Measurements from ENCODE around the gene PRND.
"Not testable (repeated sequence)": the region's sequence is repeated elsewhere in the genome, so short reads cannot be mapped to it uniquely, and the experiment has no call there.

Gene PRND

DNA sequence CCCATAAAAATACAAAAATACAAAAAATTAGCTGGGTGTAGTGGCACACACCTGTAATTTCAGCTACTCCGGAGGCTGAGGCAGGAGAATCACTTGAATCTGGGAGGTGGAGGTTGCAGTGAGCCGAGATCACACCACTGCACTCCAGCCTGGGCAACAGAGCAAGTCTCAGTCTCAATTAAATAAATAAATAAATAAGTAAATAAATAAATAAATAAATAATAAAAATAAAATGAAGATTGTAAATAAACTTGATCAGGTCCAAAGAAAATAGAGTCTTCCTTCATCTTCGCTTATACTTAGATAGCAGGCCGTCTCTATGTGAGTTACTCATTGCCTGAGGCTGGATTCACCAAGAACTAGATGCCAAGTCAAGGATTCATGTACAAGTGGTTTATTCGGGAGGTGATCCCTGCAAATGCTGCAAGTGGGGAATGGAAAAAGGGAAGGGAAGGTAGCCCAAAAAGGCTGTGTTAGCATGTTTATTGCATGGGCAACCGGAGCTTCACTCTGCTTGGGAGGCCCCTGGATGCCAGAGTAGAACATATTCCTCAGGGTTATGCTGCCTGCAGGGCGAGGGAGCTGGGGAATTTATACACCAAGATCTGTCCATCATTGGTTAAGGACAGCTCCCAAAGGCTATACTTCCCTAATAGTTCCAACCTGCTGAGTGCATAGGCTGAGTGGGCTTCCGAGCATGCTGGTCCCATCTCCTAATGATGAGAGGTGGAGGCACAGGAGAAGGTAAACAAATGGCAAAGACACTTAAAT, 16.3 kb downstream of the PRND start:
- DNase-seq (ENCODE audit: low read depth): no peak

DNA sequence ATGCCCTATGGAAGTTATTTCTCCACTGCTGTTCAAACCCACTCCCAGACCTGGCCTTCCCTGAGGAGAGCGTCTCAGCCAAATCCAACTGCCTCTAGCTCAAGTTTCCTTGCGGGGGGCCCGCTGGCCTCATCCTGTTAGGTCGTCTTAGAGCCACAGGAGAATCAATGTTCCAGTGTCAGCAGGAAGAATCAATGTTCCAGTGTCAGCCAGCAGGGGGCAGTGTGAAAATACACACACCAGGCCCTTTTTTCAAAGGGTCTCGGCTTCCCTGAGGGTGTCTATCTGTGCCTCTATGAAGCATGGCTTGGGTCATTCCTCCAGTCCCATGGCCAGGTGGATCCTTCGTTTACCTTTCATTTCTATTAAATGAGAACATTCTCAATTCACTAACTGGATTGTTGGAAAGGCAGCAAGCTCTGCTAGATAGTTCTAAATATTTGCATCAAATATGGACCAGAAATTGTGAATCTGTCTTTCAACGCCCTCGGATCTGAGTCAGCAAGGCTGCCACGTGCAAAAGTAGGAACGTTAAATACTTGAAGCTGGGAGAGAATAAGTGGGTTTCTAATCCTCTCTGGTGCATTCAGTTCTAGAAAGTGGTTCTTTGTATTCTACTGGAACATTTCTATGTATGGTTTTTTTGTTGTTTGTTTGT, 19.2 kb downstream of the PRND start:
- DNase-seq (ENCODE audit: low read depth): no peak

DNA sequence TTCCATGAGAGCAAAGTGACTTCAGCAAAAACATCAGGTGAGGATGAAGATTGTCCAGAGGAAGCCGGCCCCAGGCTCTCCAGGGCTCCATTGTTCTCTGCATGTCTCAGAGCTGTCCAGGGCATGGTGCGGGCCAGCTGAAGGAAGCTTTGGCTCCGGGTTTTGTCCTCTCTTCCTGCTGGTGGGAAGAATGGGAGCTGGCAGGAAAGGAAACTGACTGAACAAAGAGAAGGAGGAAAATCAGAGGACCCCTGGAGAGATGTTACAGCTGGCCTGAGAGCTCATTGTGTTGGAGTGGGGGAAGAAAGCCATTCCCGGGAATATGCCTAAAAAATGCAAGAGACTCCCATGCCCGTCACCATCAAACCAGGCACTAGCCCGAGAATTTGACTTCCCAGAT, 27.1 kb downstream of the PRND start:
- no peak for DNase-seq (ENCODE audit: low read depth)

DNA sequence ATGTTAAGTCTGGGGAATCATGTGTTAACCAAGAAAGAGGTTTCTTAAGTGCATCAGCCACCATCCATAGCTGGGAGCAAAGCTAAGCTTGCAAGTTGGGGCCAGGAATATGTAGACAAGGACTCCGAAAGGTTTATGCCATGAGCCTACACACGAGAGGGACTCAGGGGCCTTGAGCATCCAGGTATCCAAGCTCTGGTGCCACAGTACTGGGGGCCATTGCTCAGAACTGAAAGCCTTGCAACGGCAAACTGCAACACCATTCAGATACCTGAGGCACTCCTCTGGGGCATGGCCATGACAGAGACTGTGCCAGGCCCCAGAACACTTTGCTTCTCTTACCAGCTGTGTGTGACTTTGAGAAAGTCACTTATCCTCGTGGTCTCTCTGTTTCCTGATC, 27.6 kb downstream of the PRND start:
- DNase-seq (ENCODE audit: low read depth): no peak

DNA sequence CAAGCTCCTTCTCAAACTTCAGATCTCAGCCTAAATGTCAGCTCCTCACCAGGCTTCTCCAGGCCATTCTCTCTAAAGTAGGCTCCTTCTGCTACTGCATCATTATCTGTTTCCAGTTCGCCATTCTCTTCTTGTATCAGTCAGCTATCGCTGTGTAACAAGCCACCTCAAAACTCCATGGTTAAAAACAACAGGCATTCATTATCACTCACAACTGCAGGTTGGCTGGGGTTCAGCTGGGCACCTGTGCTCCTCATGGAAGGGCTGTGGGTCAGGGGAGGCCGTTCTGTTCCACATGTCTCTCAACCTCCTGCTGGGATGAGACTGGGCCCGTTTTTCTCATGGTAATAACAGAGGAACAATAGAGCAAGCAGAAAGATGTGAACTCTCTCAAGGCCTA, 28.7 kb downstream of the PRND start:
- no peak for DNase-seq (ENCODE audit: low read depth)

DNA sequence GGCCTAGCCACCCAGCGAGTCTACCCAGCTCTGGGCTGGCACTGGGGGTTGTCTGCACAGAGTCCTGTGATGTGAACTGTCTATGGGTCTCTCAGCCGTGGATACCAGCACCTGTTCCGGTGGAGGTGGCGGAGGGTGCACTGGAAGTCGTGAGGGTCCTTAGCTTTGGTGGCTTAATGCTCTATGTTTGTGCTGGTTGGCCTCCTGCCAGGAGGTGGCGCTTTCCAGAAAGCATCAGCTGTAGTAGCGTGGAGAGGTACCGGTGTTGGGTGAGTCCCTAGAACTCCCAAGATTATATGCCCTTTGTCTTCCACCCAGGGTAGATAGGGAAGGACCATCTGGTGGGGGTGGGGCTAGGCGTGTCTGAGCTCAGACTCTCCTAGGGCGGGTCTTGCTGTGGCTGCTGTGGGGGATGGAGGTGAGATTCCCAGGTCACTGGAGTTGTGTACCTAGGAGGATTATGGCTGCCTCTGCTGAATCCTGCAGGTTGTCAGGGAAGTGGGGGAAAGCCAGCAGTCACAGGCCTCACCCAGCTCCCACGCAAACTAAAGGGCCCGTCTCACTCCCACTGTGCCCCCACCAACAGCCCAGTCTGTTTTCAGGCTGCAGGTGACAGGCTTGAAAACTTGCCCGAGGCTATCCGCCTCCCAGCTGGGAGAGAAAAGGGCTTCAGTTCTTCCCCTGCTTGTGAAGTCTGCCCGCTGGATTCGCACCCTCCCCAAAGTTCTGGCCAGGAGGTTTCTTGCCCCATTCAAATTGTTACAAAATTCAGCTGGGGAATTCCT, 37.6 kb downstream of the PRND start:
- DNase-seq (ENCODE audit: low read depth): not testable (repeated sequence)

DNA sequence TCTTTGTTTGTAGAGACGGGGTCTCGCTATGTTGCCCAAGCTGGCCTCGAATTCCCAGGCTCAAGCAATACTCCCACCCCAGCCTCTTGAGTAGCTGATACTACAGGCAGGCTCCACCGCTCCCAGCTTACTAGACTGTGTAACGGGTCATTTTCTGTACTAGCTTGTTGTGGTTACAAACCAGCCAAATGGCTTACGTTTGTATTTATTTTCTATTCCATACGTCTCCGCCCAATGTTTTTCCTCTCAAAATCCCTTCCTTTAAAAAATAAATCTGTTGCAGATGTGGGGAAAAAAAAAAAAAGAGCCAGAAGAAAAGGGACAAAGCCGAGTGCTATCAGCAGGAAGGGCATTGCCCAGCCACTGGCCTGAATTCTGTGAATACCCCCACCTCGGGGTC, 41.6 kb downstream of the PRND start:
- peak; percentile 9 for DNase-seq (ENCODE audit: low read depth)

DNA sequence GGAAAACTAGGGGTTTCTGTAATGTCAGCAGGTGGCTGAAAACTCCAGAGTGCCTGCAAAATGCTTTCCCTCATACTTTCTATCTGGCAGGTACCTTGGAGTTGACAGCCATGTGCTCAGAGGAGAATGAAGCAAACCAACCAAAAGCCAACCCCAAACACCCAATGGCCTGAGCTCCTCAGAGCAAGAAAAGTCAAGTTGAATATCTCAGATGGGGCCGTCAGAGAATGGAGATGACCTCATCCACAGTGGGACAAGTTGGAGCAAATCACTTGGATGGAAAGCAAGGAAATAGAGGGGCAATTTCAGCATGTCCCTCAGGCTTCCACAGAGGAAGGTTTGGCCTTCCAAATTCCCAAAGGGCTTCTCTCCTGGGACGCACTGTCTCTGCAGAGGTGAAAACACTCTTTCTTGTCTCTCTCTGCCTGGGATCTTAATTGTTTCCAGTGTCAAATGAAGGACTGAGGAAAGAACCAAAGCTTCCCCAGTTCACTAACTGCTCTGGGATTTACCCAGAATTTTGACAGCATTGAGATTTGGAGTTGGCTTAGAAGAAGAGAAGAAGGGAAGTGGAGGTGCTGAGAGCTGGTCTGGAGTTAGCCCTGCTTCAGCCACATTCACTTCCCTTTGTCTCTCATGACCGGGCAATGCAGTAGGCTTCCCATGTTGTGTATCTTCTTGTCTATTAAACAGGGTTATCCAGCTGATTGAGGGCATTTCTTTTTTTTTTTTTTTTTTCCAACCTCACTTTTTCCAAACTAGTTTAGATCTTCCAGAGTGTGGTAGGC, 42.2 kb downstream of the PRND start:
- no peak for DNase-seq (ENCODE audit: low read depth)

DNA sequence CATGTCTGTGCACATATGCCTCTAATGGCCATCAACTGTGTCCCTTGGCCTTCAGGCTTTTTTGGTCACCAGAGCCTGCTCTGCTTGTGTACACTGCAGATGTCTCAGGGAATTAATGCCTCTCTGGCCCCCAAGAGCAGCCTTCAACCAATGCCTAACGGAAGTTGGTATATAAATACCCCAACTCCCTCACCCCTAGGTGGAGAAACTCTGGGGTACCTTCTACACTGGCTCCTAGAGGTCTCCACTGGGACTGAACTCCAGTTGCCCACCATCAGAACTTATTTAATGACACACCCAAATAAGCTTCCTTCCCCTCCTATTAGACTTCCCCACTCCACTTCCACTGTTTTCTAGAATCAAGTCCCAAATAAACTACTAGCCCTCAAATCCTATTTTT, 43.1 kb downstream of the PRND start:
- DNase-seq (ENCODE audit: low read depth): no peak

DNA sequence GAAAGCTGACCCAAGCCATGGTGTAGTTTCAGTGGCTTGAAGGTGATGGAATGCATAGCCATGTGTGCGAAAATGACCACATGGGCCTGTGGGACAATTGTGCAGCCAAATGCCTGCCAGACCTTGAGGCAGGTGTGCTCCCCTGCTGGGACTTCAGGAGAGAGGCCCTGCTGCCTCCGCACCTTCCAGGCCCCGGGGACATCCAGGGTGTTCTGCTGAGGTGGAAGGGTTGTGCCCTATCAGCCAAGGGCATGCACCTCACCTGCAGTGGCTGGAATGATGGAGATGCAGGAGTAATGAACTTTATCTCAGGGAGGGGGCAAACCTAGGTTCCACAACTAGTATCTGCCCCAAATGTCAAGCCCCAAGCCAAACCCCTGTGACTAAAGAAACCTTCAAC, 44.0 kb downstream of the PRND start:
- no peak for DNase-seq (ENCODE audit: low read depth)

DNA sequence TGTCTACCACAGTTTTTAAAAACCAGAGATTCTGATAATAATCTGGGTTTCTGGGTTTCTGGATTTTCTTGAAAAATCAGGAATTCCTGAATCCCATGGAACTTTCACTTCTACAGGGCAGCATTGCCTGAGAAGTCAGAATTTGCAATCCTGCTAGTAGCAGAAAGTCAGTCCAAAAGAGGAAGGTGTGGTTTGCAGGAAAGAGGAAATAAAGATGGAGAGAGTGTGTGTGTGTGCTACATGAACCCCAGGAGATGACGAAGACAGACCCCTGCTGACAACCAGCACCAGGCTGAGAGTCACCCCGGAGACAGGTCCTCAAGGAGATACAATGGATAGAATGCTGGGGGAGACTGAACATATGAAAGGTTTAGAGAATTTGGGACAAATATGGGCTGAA, 44.9 kb downstream of the PRND start:
- DNase-seq (ENCODE audit: low read depth): no peak

DNA sequence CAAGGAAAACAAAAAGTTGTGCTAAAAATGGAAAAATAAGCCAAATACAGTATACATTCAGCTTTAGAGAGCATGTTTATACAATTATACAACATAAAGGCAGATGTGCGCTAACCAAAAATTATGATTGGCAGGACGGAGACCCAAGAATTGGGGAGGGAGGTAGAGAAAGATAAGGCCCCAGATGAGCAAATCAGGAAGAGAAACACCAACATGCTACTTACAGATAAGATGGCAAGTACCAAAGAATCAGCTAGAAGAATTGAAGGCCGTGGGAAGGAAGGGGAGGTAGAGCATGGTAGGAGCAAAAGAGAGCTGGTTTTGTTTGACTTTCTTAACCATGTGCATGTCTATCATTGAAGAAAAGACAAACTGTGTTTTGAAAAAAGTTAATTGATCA, 45.4 kb downstream of the PRND start:
- DNase-seq (ENCODE audit: low read depth): no peak

DNA sequence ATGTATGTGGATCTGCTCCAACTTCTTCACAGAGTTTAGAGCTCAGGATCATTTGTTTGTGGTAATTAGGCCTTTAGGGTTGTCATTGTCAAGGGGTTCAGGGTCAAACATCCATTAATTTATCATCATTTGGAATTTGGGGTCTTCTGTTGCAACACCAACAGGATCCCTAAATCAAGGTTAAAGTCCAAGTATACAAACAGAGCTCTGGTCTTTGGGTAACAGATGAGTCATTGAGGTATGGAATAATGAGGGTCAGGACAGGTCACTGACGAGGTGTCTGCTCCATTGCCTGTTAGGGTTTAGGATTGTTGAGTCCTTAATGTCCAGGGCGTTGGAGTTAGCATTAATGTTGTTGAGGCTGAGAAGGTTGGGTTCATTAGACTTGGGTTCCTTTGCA, 47.6 kb downstream of the PRND start:
- no peak for DNase-seq (ENCODE audit: low read depth)

DNA sequence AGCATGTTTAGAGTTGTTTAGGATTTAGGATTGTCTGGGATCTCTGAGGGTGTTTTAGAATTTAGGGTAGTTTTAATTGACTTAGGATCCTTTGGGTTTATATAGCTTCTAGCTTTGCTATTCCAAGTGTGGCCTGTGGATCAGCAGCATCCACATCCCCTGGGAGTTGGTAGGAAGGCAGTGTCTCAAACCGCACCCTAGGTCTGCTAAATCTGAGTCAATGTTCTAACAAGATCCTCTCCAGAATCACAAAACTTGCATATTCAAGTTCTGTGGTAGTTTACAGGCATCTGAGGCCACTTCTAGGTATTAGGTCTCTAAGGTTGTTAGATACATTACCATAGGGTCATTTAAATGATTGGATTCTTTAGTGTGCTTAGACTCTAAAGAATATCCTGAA, 48.3 kb downstream of the PRND start:
- DNase-seq (ENCODE audit: low read depth): no peak

DNA sequence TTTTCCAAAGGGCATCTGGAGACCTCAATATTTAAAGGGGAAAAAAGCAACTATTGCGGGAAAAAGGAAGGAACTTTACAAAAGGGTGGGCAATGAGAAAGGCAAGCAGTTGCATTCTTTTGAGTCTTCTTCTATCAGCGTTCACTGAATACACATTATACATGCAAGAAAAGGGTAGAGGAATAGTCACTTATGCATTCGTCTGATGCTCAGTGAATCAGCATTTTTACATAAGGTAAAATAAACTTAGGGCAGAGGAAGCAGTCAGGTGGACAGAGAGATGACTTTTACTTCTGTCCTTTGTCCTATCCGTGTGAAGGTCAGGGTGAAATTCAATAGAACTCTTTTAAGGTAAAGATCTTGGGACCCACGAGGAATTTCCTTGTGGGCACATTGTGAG, 49.3 kb downstream of the PRND start:
- DNase-seq (ENCODE audit: low read depth): no peak

DNA sequence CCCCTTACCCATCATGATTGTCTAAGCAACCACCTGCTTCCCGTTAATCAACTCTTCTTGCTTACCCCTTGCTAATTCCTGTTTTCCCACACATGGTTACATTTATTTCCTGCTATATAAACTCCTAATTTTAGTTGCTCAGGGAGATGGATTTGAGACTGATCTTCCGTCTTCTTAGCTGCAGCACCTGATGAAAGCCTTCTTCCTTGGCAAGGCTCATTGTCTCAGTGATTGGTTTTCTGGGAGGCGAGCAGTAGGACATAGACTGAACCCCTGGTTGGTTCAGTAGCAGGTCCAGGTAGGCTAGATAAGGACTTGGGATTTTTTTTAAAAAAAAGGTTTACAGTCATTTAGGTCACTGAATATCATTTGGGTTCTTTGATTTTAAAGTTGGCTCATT, 50.4 kb downstream of the PRND start:
- no peak for DNase-seq (ENCODE audit: low read depth)

DNA sequence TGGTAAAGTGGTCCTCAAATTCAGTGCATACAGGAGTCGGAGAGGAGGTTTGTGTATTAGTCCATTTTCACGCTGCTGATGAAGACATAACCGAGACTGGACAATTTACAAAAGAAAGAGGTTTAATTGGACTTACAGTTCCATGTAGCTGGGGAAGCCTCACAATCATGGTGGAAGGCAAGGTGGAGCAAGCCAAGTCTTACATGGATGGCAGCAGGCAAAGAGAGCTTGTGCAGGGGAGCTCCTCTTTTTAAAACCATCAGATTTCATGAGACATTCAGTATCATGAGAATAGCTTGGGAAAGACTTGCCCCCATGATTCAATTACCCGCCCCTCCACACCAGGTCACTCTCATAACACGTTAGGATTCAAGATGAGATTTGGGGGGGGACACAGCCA, 51.3 kb downstream of the PRND start:
- not testable (repeated sequence) for DNase-seq (ENCODE audit: low read depth)

DNA sequence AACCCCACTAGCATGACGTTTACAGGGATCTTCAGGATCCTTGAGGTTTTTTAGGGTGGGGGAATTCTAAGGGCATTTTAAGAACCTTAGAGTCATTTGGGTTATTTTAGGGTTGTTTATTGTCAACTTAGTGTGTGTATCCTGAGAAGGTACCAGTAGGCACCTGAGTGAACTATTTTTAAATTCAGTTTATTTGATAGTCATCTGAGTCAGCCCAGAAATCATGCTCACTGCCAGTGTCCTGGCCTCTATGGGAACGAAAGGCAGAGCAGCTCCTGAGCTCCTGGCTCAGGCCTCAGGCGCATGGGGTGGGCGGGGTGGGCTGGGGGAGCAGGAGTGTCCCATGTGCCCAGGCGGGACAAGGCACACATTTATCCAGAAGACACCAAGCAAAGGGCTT, 52.0 kb downstream of the PRND start:
- no peak for DNase-seq (ENCODE audit: low read depth)

DNA sequence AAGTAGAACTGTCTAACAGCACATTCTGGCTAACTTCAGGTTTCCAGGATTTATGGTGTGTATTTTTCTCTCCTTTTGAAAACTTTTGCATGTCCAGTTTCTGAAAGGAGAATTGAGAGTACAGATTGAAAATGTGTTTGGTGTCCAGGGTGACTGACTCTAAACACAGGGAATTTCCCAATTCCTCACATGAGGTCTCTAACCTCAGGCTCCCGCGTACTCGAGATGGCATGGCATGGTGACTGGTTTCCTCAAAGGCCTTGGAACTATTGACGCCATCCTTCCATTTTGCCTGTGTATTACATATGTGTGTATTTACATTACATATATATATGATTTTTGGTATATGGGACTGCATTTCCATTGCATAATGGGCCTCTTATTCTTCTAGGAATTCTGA, 52.5 kb downstream of the PRND start:
- no peak for DNase-seq (ENCODE audit: low read depth)

DNA sequence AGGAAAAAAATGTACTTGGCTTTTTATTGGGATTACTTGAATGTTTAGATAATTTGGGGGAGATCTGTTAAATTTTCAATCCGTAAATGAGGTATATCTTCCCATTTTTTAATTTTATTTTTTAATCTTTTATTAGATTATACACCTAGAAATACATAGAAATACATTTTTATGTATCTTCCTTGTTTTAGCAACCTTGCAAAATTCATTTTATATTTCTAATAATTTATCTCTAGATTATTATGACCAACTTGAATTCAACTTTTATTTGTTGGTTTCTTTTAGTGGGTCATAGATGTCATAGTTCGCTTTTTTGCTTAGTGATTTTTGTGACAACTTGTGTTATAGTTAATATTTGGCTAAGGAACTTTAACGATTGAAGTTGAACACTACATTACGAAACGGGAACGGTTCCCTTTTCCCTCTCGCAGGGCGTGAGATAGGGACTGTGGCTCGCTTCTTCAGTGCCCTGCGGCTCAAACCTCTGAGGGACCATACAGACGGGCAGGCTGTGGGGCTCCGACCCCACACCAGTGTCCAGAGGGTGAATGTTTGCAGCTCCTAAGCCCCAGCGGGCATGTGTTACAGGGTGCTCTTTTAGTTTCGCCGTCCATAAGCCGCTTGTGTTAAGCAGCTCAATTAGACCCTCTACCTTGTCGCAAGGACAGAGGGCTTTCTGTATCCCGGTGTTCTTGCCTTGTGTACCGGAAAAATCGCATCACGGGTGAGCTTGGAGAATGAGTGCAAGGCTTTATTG, 53.8 kb downstream of the PRND start:
- DNase-seq (ENCODE audit: low read depth): no peak

DNA sequence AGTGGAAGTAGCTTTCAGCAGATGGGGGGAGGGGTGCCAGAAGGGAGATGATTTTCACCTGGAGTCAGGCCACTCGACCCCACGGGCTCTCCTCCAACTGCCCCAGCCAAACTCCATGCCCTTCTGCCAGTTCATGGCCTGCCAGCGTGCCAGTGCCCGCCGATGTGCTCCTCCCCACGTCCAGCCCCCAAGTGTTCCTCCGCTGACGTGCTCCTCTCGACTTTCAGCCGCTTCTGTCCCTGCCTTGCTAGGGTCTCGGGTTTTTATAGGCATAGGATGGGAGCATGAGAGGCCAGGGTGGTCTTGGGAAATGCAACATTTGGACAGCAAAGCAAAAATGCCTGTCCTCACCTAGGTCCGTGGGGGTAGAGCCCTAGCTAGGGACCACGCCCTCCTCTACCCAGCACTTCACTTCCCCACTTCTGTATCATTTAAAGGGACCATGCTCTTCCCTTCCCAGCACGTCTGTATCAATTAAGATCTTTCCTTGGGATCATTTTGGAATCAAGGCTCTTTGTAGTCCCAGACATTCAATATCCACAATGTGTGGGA, 54.4 kb downstream of the PRND start:
- no peak for DNase-seq (ENCODE audit: low read depth)
